ENCODE results near the gene INCENP. TPM values are rescaled to one million over a fixed set of nuclear protein-coding genes. Genes with fewer than 3 reads are reported as not detected.

INCENP gene
- total and polyA plus RNA-seq, 10 of the 15 experiments (the other 5 are each of a cell fraction or from before 2014, with no cell fraction given): 1.4 to 96.8 (median 29.0) TPM

GRCh38 chr11:62182147-62182891, 58.5 kb downstream of the INCENP start:
- peak; percentile 7 for FAIRE-seq

More at GRCh38 chr11:62182147-62182891, 58.5 kb downstream of the INCENP start:
- no peak overlapping the region for H3K4me3 ChIP-seq
- no TSS peak for BruUV-seq (replicated peaks)
- no peak overlapping the region for H3K27ac ChIP-seq (ENCODE audit: control insufficient read depth, insufficient read depth)
- DNase-seq (ENCODE audit: low read depth, low spot score) (no peak), ATAC-seq (no peak)
- no peak for TF ChIP-seq ZNF622 (IDR thresholded peaks at IDR 0.05)
- TF ChIP-seq MXI1 (IDR thresholded peaks at IDR 0.05; ENCODE audit: low read depth, low read length): no peak
- TF ChIP-seq SKIL (IDR thresholded peaks at IDR 0.05; ENCODE audit: low read depth, poor library complexity, severe bottlenecking): no peak
- TF ChIP-seq MEF2B (IDR thresholded peaks at IDR 0.05; ENCODE audit: partially characterized antibody, poor library complexity, severe bottlenecking): no peak
- TF ChIP-seq CBX3 (IDR thresholded peaks at IDR 0.05; ENCODE audit: borderline replicate concordance, low read depth): no peak
- no peak for TF ChIP-seq E2F4 (IDR thresholded peaks at IDR 0.05; ENCODE audit: low read depth, low read length)
- no peak for TF ChIP-seq USF1 (IDR thresholded peaks at IDR 0.05; ENCODE audit: borderline replicate concordance, extremely low read length, insufficient read depth, low read depth, low read length)
- TF ChIP-seq FOXK2 (IDR thresholded peaks at IDR 0.05): no peak
- TF ChIP-seq NFYA (IDR thresholded peaks at IDR 0.05; ENCODE audit: borderline replicate concordance, low read depth, low read length): no peak
- H3K4me1 ChIP-seq (ENCODE audit: control insufficient read depth, insufficient read depth, low read length): peaks cover 3% of the 10 kb centered on the region; the same call in 1 of the 2 replicates
- no peak overlapping the region for H3K4me2 ChIP-seq (ENCODE audit: control insufficient read depth, insufficient read depth)
- H4K20me1 ChIP-seq (ENCODE audit: control insufficient read depth, insufficient read depth): no peaks in the 10 kb centered on the region
- H3K9me3 ChIP-seq (replicated peaks; ENCODE audit: control insufficient read depth, insufficient read depth, low read length): no peaks in the 10 kb centered on the region
- no peaks in the 10 kb centered on the region; a peak in 1 of 4 replicates for H3K27me3 ChIP-seq (replicated peaks in 1 of 2; ENCODE audit: control insufficient read depth in 2 of 2, insufficient read depth in 2 of 2, low read length in 1 of 2)
- ChIA-PET SMC1A (ENCODE audit: uncharacterized antibody, unreplicated experiment) (no interaction called here), POLR2A (no interaction called here), CTCF (no interaction called here), RAD21 (ENCODE audit: unreplicated experiment) (no interaction called here)
- no peaks in the 10 kb centered on the region for H3K79me2 ChIP-seq (ENCODE audit: control insufficient read depth, insufficient read depth, low read length)
- H3K9ac ChIP-seq (ENCODE audit: control insufficient read depth, insufficient read depth, low read length): no peak overlapping the region
- intact Hi-C loops (cut with micrococcal nuclease; ENCODE audit: unreplicated experiment): no loop called here
- WGBS (ENCODE audit: insufficient coverage, insufficient replicate concordance, low lambda C conversion rate, missing lambda C conversion rate): 34% methylated on average over 8 of the region's 8 CpGs
- H2AFZ ChIP-seq (ENCODE audit: control insufficient read depth, low read depth, low read length): no peak overlapping the region
- in situ Hi-C loops (cut with MboI): no loop called here
- H3K36me3 ChIP-seq (ENCODE audit: control insufficient read depth in 2 of 2, insufficient read depth in 2 of 2, low read length in 1 of 2): no peaks in the 10 kb centered on the region
